DMS 273 (cell line): ENCODE measurements around the gene ATRNL1.
A peak's percentile ranks its signal among the peaks of the same experiment; 100 is the strongest.

Experiments used
- DNase-seq: peaks from one replicate; lab custom pipeline; 2025; ENCODE audit not compliant: unreplicated experiment; lab: John Stamatoyannopoulos, UW

Gene ATRNL1

GRCh38 chr10:115830265-115830970, 737.3 kb downstream of the ATRNL1 start:
- DNase-seq: no peak

DNA sequence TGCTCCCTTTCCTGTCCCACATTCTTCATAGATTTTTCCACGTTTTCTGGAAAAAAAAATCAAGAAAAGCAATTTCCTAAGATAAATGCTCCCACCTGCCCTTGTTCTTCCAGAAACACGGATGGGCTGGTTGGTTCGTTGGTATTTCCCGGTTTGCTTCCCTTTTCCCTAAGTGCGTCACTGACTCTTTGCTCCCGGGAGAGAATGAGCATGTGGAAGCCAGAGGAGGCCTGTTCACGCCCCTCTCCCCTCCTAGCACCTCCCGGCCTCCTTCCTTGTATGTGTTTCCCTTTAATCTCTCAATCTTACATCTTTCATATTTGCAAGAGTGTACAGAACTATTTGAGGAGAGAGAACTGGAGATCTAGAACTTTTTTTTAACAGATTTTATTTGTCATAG, 737.9 kb downstream of the ATRNL1 start:
- DNase-seq: no peak

- DNase-seq: no peak
Observed at GRCh38 chr10:115833119-115833518, 740.0 kb downstream of the ATRNL1 start.

DNA sequence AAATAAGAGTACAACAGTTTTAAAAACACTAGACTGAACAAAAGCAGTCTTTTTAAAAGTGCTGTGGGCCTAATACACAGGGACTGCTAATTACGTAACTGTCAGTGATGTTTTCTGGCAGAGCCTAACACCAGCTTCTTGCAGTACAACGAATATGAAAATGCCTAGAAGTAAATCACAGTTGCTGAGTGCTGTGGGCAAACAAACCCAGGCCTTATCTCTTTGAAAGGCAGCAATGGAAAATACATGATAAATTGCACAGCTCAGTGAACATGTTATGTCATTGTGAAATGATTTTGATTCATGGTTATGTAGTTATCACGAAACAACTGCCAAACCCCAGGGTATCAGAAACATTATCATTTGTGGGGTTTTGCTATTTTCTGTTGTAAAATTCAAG, 751.4 kb downstream of the ATRNL1 start:
- no peak for DNase-seq

DNA sequence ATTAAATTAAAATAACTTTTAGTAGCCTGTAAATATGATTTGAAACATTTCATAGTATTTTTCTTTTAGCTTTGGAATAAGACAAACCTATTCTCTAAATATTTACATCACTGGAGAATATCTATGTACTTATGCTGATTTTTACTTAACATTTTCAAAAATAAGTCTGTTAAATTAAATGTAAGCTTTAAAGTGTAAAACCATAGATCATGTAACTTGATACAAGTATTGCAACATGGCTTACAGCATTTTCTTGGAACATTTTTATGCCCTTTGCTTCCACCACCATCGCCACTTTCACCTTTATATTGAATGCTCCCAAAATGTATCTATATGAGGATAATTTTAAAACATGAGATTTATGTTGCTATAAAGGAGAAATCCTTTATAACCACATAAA, 752.8 kb downstream of the ATRNL1 start:
- DNase-seq: no peak

- DNase-seq: no peak
Observed at GRCh38 chr10:115846528-115846927, 753.4 kb downstream of the ATRNL1 start.

- DNase-seq: no peak
Observed at GRCh38 chr10:115849197-115849596, 756.0 kb downstream of the ATRNL1 start.

GRCh38 chr10:115850666-115851065, 757.5 kb downstream of the ATRNL1 start:
- no peak for DNase-seq

- DNase-seq: no peak
Observed at GRCh38 chr10:115851695-115852094, 758.5 kb downstream of the ATRNL1 start.

GRCh38 chr10:115854740-115855435, 761.7 kb downstream of the ATRNL1 start:
- no peak for DNase-seq

- DNase-seq: no peak
Observed at GRCh38 chr10:115856580-115856979, 763.4 kb downstream of the ATRNL1 start.

DNA sequence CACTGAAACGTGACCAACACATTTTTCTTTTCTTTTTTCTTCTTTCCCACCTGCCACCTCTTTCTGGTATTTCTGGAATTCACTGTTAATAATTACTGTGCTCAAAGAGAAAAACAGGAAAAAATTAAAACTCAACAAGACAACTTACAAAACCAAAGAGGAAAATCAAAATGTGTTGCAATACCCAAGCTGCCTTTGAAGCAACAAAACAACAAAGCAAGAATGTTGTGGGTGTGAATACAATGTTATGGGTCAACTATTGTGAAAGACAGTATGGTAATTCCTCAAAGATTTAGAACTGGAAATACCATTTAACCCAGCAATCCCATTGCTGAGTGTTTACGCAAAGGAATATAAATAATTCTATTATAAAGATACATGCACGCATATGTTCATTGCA, 764.7 kb downstream of the ATRNL1 start:
- DNase-seq: no peak

- DNase-seq: peak; percentile 67
Observed at GRCh38 chr10:115860182-115861107, 767.3 kb downstream of the ATRNL1 start.

GRCh38 chr10:115861455-115861854, 768.3 kb downstream of the ATRNL1 start:
- DNase-seq: no peak

DNA sequence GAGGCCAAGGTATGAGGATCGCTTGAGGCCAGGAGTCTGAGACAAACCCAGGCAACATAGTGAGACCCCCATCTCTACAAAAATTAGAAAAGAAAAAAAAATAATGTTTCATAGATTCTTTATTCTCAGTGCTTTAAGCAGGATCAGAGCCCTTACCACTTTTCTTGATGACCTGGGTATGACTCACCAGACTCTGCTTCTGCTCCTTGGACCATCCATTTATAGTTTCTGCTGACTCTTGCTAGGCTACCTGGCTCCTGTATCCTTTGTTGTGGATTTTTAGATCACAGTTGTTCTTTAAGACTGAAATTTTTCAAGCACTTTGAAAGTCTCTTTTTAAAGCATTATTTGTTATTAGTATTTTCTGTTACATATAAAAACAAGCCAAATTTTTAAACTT, 768.7 kb downstream of the ATRNL1 start:
- DNase-seq: no peak

GRCh38 chr10:115866174-115866573, 773.0 kb downstream of the ATRNL1 start:
- no peak for DNase-seq

GRCh38 chr10:115866691-115867090, 773.5 kb downstream of the ATRNL1 start:
- DNase-seq: peak; percentile 22

- no peak for DNase-seq
Observed at GRCh38 chr10:115867305-115867704, 774.1 kb downstream of the ATRNL1 start.

- DNase-seq: no peak
Observed at GRCh38 chr10:115871855-115872254, 778.7 kb downstream of the ATRNL1 start.

DNA sequence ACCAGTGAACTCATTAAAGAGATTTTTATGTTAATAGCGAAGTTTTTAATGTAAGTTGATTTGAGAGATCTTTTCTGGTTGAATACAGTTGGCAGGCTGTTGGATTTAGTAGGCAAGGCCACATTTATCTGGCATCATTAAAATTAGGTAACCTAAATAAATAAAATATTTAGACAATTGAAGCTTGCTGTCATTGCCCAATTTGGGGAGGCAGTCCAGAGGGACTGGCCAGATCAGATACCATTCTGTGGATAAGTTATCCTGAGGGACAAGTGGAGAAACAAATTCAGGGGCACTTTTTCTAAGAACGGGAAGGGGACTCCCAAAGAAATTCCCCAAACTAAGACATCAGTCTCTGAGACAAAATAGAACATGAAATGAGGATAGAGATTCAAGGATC, 782.0 kb downstream of the ATRNL1 start:
- no peak for DNase-seq

GRCh38 chr10:115879372-115880089, 786.4 kb downstream of the ATRNL1 start:
- DNase-seq: no peak
